HepG2 (cell line): Measurements from ENCODE around the gene ZNF615. TPM values are rescaled to one million over a fixed set of nuclear protein-coding genes. Genes with fewer than 3 reads are reported as not detected.

Experiments
- ETS1 ChIP-seq: sonication (generic); formaldehyde crosslinking; IDR thresholded peaks from 2 replicates; pipeline ENCODE4 v1.4.0; 2020; ENCODE audit warnings: missing genetic modification reagents
- GMEB2 ChIP-seq: IDR thresholded peaks from 2 replicates; pipeline ENCODE4 v1.6.1; 2016; ENCODE audit warnings: missing biosample characterization, missing genetic modification reagents, low read depth
- GPBP1L1 ChIP-seq: sonication (generic); formaldehyde crosslinking; IDR thresholded peaks from 2 replicates; pipeline ENCODE4 v1.5.0; 2020; ENCODE audit warnings: mild to moderate bottlenecking, missing genetic modification reagents
- HOXA7 ChIP-seq: sonication (generic); formaldehyde crosslinking; IDR thresholded peaks from 2 replicates; pipeline ENCODE4 v1.8.1; 2022; ENCODE audit warnings: mild to moderate bottlenecking, missing genetic modification reagents, moderate library complexity
- MXI1 ChIP-seq: IDR thresholded peaks from 3 replicates; pipeline ENCODE4 v1.6.1; 2012; ENCODE audit warnings: low read depth, low read length, inconsistent platforms, borderline replicate concordance
- MYPOP ChIP-seq: sonication (generic); formaldehyde crosslinking; IDR thresholded peaks from 2 replicates; pipeline ENCODE4 v1.8.1; 2023; ENCODE audit warnings: mild to moderate bottlenecking, moderate library complexity, missing genetic modification reagents
- TFDP1 ChIP-seq: IDR thresholded peaks from 2 replicates; pipeline ENCODE4 v1.6.1; 2016; ENCODE audit warnings: missing compliant biosample characterization, missing genetic modification reagents, borderline replicate concordance
- ZBTB1 ChIP-seq: sonication (generic); formaldehyde crosslinking; IDR thresholded peaks from 2 replicates; pipeline ENCODE4 v1.4.0; 2020; ENCODE audit warnings: missing genetic modification reagents, borderline replicate concordance
- ZBTB7A ChIP-seq: sonication (generic); formaldehyde crosslinking; IDR thresholded peaks from 2 replicates; pipeline ENCODE4 v1.8.0; 2022; ENCODE audit warnings: mild to moderate bottlenecking, missing genetic modification reagents
- ZFP82 ChIP-seq: sonication (generic); formaldehyde crosslinking; IDR thresholded peaks from 2 replicates; pipeline ENCODE4 v1.5.1; 2020; ENCODE audit warnings: mild to moderate bottlenecking, missing genetic modification reagents, borderline replicate concordance
- ZFY ChIP-seq: sonication (generic); formaldehyde crosslinking; IDR thresholded peaks from 2 replicates; pipeline ENCODE4 v1.4.0; 2020; ENCODE audit warnings: missing genetic modification reagents
- ZIK1 ChIP-seq: sonication (generic); formaldehyde crosslinking; IDR thresholded peaks from 2 replicates; pipeline ENCODE4 v1.5.0; 2020; ENCODE audit warnings: mild to moderate bottlenecking, low read depth, missing genetic modification reagents, borderline replicate concordance
- ZNF251 ChIP-seq: sonication (generic); formaldehyde crosslinking; IDR thresholded peaks from 2 replicates; pipeline ENCODE4 v1.9.0; 2021; ENCODE audit warnings: mild to moderate bottlenecking, missing genetic modification reagents
- ZNF331 ChIP-seq: sonication (generic); formaldehyde crosslinking; IDR thresholded peaks from 2 replicates; pipeline ENCODE4 v1.4.0; 2020; ENCODE audit warnings: missing genetic modification reagents
- ZNF337 ChIP-seq: sonication (generic); formaldehyde crosslinking; IDR thresholded peaks from 2 replicates; pipeline ENCODE4 v1.5.1; 2020; ENCODE audit warnings: missing genetic modification reagents, low read depth, mild to moderate bottlenecking, borderline replicate concordance
- ZNF350 ChIP-seq: sonication (generic); formaldehyde crosslinking; IDR thresholded peaks from 2 replicates; pipeline ENCODE4 v1.4.0; 2020; ENCODE audit warnings: mild to moderate bottlenecking, low read depth, missing genetic modification reagents, borderline replicate concordance
- ZNF562 ChIP-seq: sonication (generic); formaldehyde crosslinking; IDR thresholded peaks from 2 replicates; pipeline ENCODE4 v1.8.0; 2022; ENCODE audit warnings: missing genetic modification reagents, borderline replicate concordance
- ZNF710 ChIP-seq: sonication (generic); formaldehyde crosslinking; IDR thresholded peaks from 2 replicates; pipeline ENCODE4 v1.5.0; 2020; ENCODE audit warnings: mild to moderate bottlenecking, missing genetic modification reagents, borderline replicate concordance
- ZNF746 ChIP-seq: sonication (generic); formaldehyde crosslinking; IDR thresholded peaks from 2 replicates; pipeline ENCODE4 v1.8.0; 2022; ENCODE audit warnings: mild to moderate bottlenecking, missing genetic modification reagents
- ZNF747 ChIP-seq: sonication (generic); formaldehyde crosslinking; IDR thresholded peaks from 2 replicates; pipeline ENCODE4 v1.8.1; 2023; ENCODE audit warnings: missing genetic modification reagents, mild to moderate bottlenecking, borderline replicate concordance
- polyA plus RNA-seq, 8 experiments: library from polyadenylated mRNA; depleted of rRNA in 3 of 8; stranded (reverse) in 7 of 8; unstranded in 1 of 8; fragments of >200 nt; fragmentation: Illumina TruSeq in 4 of 8; extraction: Trizol in 4 of 8; gene quantifications; 2 replicates each; pipeline versions ENCODE4 v1.2.1 to v1.2.3, GENCODE V29; 2011 to 2016; ENCODE audit warnings: low read depth in 4 of 8, missing spikeins in 1 of 8, mixed read lengths in 1 of 8; ENCODE audit not compliant: insufficient read depth in 1 of 8
- total RNA-seq, 5 experiments: library from RNA; depleted of rRNA; stranded (reverse); fragments of >200 nt; fragmentation: Illumina TruSeq; extraction: Trizol; gene quantifications; 2 replicates each; pipeline ENCODE4 v1.2.3, GENCODE V29; 2016; ENCODE audit warnings: low read depth in 1 of 5

Gene ZNF615
- total and polyA plus RNA-seq, 2 of the 13 experiments (the other 11 are each of a cell fraction or from before 2014, with no cell fraction given): 5.2 to 7.8 TPM

- TF ChIP-seq MXI1 (no peak), ZNF251 (CRISPR knock-in tag) (no peak), ZFP82 (CRISPR knock-in tag) (peak; percentile 76; the same call in 1 of the 2 replicates), TFDP1 (peak; percentile 43; the same call in 1 of the 2 replicates), MYPOP (CRISPR knock-in tag) (peak; percentile 62), ZNF562 (CRISPR knock-in tag) (no peak), HOXA7 (CRISPR knock-in tag) (no peak), ZIK1 (no peak), ZBTB7A (CRISPR knock-in tag) (0 out of 2 replicates have a peak, but pooled peaks have one; percentile 65), ZFY (CRISPR knock-in tag) (peak; percentile 84), ZNF350 (peak; percentile 80; the same call in 1 of the 2 replicates), ZBTB1 (CRISPR knock-in tag) (no peak), GPBP1L1 (CRISPR knock-in tag) (no peak), ZNF746 (CRISPR knock-in tag) (0 out of 2 replicates have a peak, but pooled peaks have one; percentile 35), ZNF747 (CRISPR knock-in tag) (no peak), GMEB2 (CRISPR knock-in tag) (0 out of 2 replicates have a peak, but pooled peaks have one; percentile 16), ETS1 (CRISPR knock-in tag) (no peak), ZNF331 (0 out of 2 replicates have a peak, but pooled peaks have one; percentile 60), ZNF337 (CRISPR knock-in tag) (0 out of 2 replicates have a peak, but pooled peaks have one; percentile 63), ZNF710 (peak; percentile 54; the same call in 1 of the 2 replicates)
Measured at GRCh38 chr19:52007806-52008557, at the start of gene ZNF615 (continued).
